HG02981 (cell line): ENCODE measurements around the gene AKTIP.

Experiments used
- ATAC-seq: cut with Tn5 transposase; IDR thresholded peaks from one replicate; pipeline ENCODE4 v1.9.1; 2021; ENCODE audit warnings: mild to moderate bottlenecking, moderate library complexity; ENCODE audit not compliant: unreplicated experiment

Gene AKTIP

DNA sequence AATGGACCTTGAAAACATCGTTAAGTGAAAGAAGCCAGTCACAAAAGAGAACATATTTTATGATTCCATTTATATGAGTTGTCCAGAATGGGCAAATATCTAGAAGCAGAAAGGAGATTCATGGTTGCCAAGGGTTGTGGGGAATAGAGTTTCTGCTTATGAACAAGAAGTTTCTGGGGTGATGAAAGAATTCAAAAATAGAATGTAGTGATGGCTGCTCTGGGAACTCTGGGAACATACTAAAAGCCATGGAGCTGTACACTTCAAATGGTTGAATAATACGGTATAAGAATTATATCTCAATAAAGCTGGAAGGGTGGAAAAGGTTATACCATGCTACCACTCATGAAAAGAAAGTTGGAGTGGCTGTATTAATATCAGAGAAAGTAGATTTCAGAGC is 18.5 kb downstream of the AKTIP start:
- no peak for ATAC-seq

DNA sequence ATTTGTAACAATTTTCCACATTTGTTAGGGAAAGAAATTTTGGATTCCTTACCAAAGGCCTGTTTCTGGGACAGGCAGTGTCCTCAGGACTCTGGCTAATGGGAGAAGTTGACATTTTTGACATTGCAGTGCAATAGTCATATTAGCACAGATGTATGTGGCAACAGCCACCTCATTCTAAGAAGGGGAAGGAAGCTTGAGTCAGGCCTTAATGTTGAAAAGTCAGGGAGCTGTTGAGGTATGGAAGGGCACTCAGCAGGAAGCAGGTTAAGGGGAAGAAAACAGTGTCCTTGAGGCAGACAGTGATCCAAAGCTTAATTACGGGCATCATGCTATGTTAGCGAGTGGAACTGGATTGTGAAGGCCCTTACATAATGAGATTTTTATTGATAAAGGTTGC is 20.9 kb downstream of the AKTIP start:
- ATAC-seq = no peak

DNA sequence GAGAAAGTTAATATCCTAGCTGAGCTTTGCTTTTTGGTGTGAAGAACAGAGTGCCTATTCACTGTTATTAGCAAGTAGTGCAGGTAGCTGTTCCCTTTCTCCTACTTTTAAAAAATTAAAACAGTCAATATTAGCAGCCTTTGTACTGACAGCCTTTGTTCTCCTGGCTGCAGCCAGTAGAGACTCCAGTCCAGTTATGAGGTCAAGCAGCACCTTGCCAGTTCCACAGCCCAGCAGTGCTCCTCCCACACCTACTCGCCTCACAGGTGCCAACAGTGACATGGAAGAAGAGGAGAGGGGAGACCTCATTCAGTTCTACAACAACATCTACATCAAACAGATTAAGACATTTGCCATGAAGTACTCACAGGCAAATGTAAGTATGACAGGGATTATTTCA is 22.6 kb downstream of the AKTIP start:
- no peak for ATAC-seq

DNA sequence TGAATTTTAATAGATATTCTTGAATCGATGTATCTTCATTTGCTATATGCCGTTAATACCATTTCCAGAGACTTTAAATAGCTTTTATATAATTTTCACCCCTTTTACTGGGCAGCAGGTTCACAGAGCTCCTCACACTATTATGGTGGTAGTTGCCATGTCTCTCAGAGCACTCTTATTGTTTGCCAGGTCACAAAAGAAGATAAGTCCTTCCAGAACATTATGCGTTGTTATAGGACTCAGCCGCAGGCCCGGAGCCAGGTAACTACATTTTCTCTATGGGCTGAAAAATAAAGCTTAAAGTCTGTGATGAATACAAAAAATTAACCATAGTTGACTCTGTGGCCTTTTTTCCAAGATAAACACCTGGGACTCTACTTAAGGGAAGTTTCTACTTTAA is 24.0 kb downstream of the AKTIP start:
- no peak for ATAC-seq

DNA sequence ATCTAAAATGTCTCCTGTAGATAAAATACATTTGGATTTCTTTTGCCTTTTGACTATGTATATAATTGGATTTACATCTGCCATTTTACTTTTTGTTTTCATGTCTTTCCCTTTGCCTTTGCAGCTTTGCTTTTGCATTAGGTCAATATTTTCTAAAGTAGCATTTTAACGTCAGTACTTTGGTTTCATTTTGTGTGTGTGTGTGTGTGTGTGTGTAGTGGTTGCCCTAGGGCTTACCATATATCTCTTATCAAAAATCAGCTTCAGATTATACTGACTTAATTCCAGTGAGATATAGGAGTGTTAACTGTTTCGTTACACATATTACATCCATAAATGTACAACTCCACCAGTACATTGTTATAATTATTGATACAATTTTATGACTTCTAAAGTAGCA is 26.1 kb downstream of the AKTIP start:
- no peak for ATAC-seq

DNA sequence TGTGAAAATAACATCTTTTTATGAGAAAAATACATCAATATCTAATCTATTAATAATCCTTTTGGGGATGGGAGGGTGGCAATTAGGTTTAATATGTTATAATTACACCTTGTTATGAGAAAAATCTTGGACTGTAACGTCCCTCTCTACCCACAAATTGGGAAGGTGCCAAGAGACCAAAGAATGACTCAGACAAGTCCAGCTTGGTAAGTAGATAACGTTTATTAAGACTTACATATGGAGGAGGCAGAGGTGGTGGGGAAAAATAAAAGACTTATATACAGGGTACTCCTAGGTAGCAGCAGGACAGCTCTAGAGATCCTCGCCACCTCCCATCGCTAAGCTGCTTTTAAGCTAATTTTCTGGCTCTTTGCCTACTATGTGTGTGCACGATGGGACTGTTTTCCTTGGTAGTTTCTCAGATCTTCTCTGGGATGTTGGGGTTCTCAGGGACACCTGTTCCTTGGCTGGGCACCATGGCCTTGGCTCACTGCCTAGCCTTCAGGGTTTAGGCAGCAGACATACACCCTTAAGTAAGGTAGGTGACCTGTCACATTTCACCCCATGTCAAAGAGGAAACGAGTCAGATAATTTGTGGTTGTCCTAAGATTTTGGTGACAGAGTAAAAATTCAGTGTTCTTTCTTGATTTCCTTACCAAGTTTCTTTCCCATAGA is 37.3 kb downstream of the AKTIP start:
- no peak for ATAC-seq

DNA sequence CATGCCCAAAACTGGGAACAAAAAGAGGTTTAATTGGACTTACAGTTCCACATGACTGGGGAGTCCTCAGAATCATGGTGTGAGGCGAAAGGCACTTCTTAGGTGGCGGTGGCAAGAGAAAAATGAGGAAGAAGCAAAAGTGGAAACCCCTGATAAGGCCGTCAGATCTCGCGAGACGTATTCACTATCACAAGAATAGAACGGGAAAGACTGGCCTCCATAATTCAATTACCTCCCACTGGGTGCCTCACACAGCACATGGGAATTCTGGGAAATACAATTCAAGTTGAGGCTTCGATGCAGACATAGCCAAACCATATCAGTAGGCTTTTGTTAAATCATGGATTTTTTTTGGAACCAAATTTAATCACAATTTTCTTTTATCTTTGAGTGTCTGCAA is 44.4 kb downstream of the AKTIP start:
- no peak for ATAC-seq

DNA sequence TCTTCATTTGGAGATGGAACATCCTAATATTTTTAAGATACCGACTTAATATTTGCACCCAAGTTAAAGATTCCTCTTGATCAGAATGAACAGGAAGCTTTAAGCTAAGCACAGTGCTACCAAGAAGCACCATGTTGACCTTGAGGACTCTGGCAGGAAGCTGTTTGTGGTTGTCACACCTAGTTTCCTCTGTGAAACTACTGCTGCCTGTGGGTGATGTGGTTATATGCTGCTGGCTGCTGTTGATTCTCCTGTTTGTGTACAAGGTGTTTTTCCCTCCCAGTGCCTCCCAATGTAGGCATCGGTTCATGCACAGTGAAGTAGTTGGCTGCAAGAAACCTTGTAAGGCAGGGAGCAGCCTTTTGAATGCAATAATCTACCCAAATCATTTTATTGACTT is 45.3 kb downstream of the AKTIP start:
- peak; percentile 100 for ATAC-seq

DNA sequence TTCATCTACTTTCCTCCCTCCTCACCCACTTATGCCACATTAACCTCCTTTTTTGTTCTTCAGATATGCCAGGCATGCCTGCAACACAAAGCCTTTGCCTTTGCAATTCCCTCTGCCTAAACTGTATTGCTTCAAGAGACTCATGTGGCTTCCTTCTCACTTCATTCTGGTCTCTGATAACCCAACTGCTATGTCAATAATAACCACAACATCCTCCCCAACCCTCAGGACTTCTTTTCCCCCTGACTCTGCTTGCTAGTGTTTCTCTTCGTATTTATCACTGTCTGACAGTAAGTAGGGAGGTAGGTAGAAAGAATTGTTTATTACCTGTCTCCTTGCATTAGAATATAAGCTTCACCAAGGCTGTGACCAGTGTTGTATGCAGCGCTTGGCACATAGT is 46.4 kb downstream of the AKTIP start:
- no peak for ATAC-seq

DNA sequence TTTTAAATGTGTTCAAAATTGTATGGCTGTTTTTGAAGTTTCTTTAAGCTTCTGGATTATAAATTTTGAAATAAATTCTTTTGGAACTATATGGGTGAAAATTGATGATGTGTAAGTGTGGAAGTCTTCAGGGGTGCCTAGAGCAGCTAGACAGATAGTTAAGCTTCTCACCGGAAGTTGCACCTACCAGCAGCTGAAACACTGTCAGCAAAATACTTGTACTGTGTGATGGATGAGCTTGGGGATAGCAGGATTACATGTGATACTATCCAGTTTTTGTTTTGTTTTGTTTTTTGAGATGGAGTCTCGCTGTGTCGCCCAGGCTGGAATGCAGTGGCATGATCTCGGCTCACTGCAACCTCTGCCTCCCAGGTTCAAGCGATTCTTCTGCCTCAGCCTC is 49.1 kb downstream of the AKTIP start:
- no peak for ATAC-seq

DNA sequence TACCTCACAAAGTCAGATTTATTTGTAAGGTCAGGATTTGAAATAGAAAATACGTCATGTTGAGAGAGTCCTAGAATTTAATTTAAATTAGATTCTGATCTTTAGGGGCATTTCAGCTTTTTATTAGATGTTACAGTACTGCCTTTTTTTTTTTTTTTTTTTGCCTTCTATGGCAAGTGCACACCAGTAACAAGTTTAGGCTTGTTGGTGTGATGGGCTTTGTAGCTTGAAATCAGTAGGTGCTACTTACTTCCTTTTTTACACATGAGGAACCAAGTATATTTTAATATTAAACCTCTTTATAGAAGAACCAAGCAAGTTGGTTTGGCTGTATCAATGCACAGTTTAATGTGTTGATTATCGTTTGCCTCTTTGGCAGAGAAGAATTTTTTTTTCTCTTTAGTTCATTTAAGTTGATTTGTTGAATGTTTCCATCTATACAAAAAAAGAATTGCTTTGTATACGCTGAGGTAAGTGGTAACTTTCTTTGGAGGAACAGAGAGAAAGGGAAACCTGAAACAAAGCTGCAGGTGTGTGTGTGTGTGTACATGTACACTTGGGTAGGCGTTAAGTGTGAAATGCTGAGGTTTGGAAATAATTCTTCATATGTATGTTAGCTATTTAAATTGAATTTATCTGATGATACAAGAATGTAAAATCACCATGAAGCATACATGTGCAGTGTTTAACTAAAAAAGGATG is 53.0 kb downstream of the AKTIP start:
- no peak for ATAC-seq

DNA sequence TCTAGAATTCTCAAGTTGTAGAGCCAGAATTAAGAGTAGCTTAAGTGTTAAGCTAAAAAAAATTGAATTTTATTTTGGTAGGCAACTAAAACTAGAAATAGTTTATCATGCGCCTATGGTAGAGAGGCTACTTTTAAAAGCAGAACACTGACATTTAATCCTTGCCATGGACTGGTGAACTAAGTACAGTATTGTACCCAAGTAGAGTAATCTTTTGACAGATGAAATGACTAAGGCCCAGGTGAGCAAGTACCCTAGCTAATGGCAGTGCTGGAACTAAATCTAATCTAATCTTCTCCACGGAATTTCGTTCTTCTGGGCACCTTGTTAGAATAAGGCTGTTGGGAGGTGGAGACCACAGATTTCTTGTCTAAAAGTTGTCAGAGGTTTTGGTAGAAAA is 56.9 kb downstream of the AKTIP start:
- ATAC-seq = no peak

DNA sequence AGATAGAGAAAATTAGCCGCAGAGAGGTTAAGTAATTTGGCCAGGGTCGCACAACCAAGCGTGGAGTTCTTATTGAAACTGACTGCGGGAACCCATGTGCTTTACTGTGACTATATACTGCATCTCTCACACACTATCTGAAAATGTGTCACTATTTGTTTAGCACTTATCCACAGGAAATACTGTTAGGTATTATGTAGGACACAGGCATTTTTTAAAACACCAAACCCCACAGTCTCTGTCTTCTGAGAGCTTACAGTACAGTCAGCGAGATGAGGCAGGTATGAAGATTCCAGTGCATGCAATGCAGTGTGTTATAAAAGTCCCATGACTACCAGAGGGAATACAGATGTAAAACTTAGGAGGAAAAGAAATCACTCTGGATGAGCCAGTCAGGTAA is 57.5 kb downstream of the AKTIP start:
- ATAC-seq = no peak
